Skeletal muscle tissue (tissue), 4 donors: ENCODE measurements around the gene UNC5C. TPM values are rescaled to one million over a fixed set of nuclear protein-coding genes. Genes with fewer than 3 reads are reported as not detected.

Experiments used
- H3K27ac ChIP-seq: one replicate; pipeline ENCODE4 v1.7.0; 2013; ENCODE audit warnings: mild to moderate bottlenecking, low read depth, low read length, inconsistent platforms
- H3K27me3 ChIP-seq, 3 donors: one replicate each; pipeline ENCODE4 v1.7.0; 2013; ENCODE audit warnings: low read length in 3 of 3; ENCODE audit not compliant: control insufficient read depth in 3 of 3, insufficient read depth in 3 of 3
- H3K36me3 ChIP-seq, 3 donors: one replicate each; pipeline ENCODE4 v1.7.0; 2013; ENCODE audit warnings: low read length in 3 of 3; ENCODE audit not compliant: control insufficient read depth in 3 of 3, insufficient read depth in 3 of 3
- H3K4me1 ChIP-seq, 3 donors: one replicate each; pipeline ENCODE4 v1.7.0; 2013; ENCODE audit warnings: low read length in 3 of 3, mild to moderate bottlenecking in 3 of 3; ENCODE audit not compliant: control insufficient read depth in 3 of 3, insufficient read depth in 3 of 3
- H3K4me3 ChIP-seq, 3 donors: one replicate each; pipeline ENCODE4 v1.7.0; 2013; ENCODE audit warnings: low read length in 3 of 3
- H3K9ac ChIP-seq, 3 donors: one replicate each; pipeline ENCODE4 v1.7.0; 2013; ENCODE audit warnings: low read length in 3 of 3, mild to moderate bottlenecking in 3 of 3, moderate library complexity in 2 of 3, low read depth in 1 of 3
- H3K9me3 ChIP-seq, 3 donors: one replicate each; pipeline ENCODE4 v1.7.0; 2013; ENCODE audit warnings: low read length in 3 of 3; ENCODE audit not compliant: control insufficient read depth in 3 of 3
- total RNA-seq: library from RNA; depleted of rRNA; stranded (reverse); fragments of >200 nt; gene quantifications from one replicate; pipeline ENCODE4 v1.2.3, GENCODE V29; 2014
- donor health status: Osteomylitis.

The UNC5C gene
- total RNA-seq, 1 donor from 2014 or later: 1.0 TPM

GRCh38 chr4:95387719-95388118 lies 161.1 kb downstream of the UNC5C start:
- Histone ChIP-seq H3K9ac (no peak overlapping the region), H3K36me3 (no peaks in the 10 kb centered on the region), H3K9me3 (no peaks in the 10 kb centered on the region), H3K27me3 (no peaks in the 10 kb centered on the region), H3K27ac (no peak overlapping the region), H3K4me3 (no peak overlapping the region), H3K4me1 (no peaks in the 10 kb centered on the region)

GRCh38 chr4:95386410-95386809 lies 162.4 kb downstream of the UNC5C start:
- H3K36me3 ChIP-seq: no peaks in the 10 kb centered on the region
- H3K4me3 ChIP-seq: no peak overlapping the region
- H3K4me1 ChIP-seq: no peaks in the 10 kb centered on the region
- no peaks in the 10 kb centered on the region for H3K9me3 ChIP-seq
- no peaks in the 10 kb centered on the region for H3K27me3 ChIP-seq
- H3K27ac ChIP-seq: no peak overlapping the region
- no peak overlapping the region for H3K9ac ChIP-seq

- Histone ChIP-seq H3K9me3 (no peaks in the 10 kb centered on the region), H3K27ac (no peak overlapping the region), H3K4me1 (no peaks in the 10 kb centered on the region), H3K36me3 (no peaks in the 10 kb centered on the region), H3K4me3 (no peak overlapping the region), H3K27me3 (no peaks in the 10 kb centered on the region), H3K9ac (no peak overlapping the region)
These were observed 166.8 kb downstream of the UNC5C start for GRCh38 chr4:95381843-95382580.

GRCh38 chr4:95379633-95380032 lies 169.1 kb downstream of the UNC5C start:
- H3K27ac ChIP-seq: no peak overlapping the region
- H3K4me3 ChIP-seq: no peak overlapping the region
- no peaks in the 10 kb centered on the region for H3K36me3 ChIP-seq
- no peaks in the 10 kb centered on the region for H3K27me3 ChIP-seq
- H3K9me3 ChIP-seq: no peaks in the 10 kb centered on the region
- no peaks in the 10 kb centered on the region for H3K4me1 ChIP-seq
- H3K9ac ChIP-seq: no peak overlapping the region

GRCh38 chr4:95377366-95377900 lies 171.3 kb downstream of the UNC5C start:
- H3K27me3 ChIP-seq: no peaks in the 10 kb centered on the region
- no peaks in the 10 kb centered on the region for H3K4me1 ChIP-seq
- no peaks in the 10 kb centered on the region for H3K36me3 ChIP-seq
- no peak overlapping the region for H3K27ac ChIP-seq
- no peaks in the 10 kb centered on the region for H3K9me3 ChIP-seq
- no peak overlapping the region for H3K4me3 ChIP-seq
- no peak overlapping the region for H3K9ac ChIP-seq

- Histone ChIP-seq H3K9ac (no peak overlapping the region), H3K27ac (no peak overlapping the region), H3K27me3 (no peaks in the 10 kb centered on the region), H3K4me1 (no peaks in the 10 kb centered on the region), H3K36me3 (no peaks in the 10 kb centered on the region), H3K4me3 (no peak overlapping the region), H3K9me3 (no peaks in the 10 kb centered on the region)
These were observed 177.1 kb downstream of the UNC5C start for GRCh38 chr4:95371476-95372224.

- no peaks in the 10 kb centered on the region for H3K36me3 ChIP-seq
- no peaks in the 10 kb centered on the region for H3K27me3 ChIP-seq
- no peak overlapping the region for H3K27ac ChIP-seq
- no peak overlapping the region for H3K4me3 ChIP-seq
- H3K9me3 ChIP-seq: no peaks in the 10 kb centered on the region
- no peaks in the 10 kb centered on the region for H3K4me1 ChIP-seq
- H3K9ac ChIP-seq: no peak overlapping the region
These were observed 180.9 kb downstream of the UNC5C start for GRCh38 chr4:95367824-95368223.

- no peaks in the 10 kb centered on the region for H3K4me1 ChIP-seq
- no peaks in the 10 kb centered on the region for H3K27me3 ChIP-seq
- no peaks in the 10 kb centered on the region for H3K9me3 ChIP-seq
- H3K36me3 ChIP-seq: no peaks in the 10 kb centered on the region
- no peak overlapping the region for H3K27ac ChIP-seq
- no peak overlapping the region for H3K9ac ChIP-seq
- H3K4me3 ChIP-seq: no peak overlapping the region
These were observed 184.8 kb downstream of the UNC5C start for GRCh38 chr4:95363966-95364365.

- no peaks in the 10 kb centered on the region for H3K4me1 ChIP-seq
- no peaks in the 10 kb centered on the region for H3K9me3 ChIP-seq
- H3K9ac ChIP-seq: no peak overlapping the region
- no peak overlapping the region for H3K27ac ChIP-seq
- no peak overlapping the region for H3K4me3 ChIP-seq
- no peaks in the 10 kb centered on the region for H3K36me3 ChIP-seq
- H3K27me3 ChIP-seq: no peaks in the 10 kb centered on the region
These were observed 185.2 kb downstream of the UNC5C start for GRCh38 chr4:95363559-95363925.

- no peak overlapping the region for H3K4me3 ChIP-seq
- no peak overlapping the region for H3K9ac ChIP-seq
- H3K9me3 ChIP-seq: no peaks in the 10 kb centered on the region
- H3K4me1 ChIP-seq: no peaks in the 10 kb centered on the region
- no peak overlapping the region for H3K27ac ChIP-seq
- H3K36me3 ChIP-seq: no peaks in the 10 kb centered on the region
- H3K27me3 ChIP-seq: no peaks in the 10 kb centered on the region
These were observed 185.7 kb downstream of the UNC5C start for GRCh38 chr4:95362906-95363558.
